Fibroblast of the aortic adventitia (primary cell): Measurements from ENCODE around the gene CNNM4. TPM values are rescaled to one million over a fixed set of nuclear protein-coding genes. Genes with fewer than 3 reads are reported as not detected.

Source experiments
- DNase-seq: peaks from one replicate; pipeline ENCODE4 v3.0.0-alpha.2; 2010; ENCODE audit warnings: low read depth
- H3K4me3 ChIP-seq: 2 replicates; pipeline ENCODE4 v1.5.1; 2011; ENCODE audit warnings: low read depth, mild to moderate bottlenecking, control low read depth, low read length, moderate library complexity
- total RNA-seq: library from RNA; depleted of rRNA; stranded (reverse); fragments of >200 nt; gene quantifications from 2 replicates; pipeline ENCODE4 v1.2.3, GENCODE V29; 2012; ENCODE audit warnings: low replicate concordance
- TF ChIP-seq, protein P1 (sequence below): IDR thresholded peaks from 2 replicates; pipeline ENCODE4 v1.5.1; 2011; ENCODE audit warnings: mild to moderate bottlenecking, low read length, control low read depth, inconsistent platforms; ENCODE audit not compliant: insufficient read depth

CNNM4 gene
- total RNA-seq, 1 donor, result 3.8 TPM

DNA sequence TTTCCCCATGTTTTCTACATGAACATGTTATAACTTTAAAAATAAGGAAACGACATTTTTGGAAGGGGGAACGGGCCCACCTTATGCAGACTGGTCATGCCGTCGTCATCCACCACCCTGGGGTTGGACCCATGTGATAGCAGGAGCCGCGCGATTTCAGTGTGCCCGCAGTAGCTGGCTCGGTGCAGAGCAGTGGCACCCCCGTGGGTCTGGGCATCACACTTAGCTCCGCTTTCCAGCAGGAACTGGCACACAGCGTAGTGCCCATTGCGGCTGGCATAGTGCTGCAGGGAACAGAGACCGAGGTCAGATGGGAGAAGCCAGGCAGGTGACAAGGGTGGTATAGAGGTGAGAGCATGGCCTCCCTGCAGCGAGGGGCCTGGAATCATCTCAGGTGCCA is 92.6 kb downstream of the CNNM4 start:
- no peak overlapping the region for H3K4me3 ChIP-seq
- TF ChIP-seq, protein P1, sequence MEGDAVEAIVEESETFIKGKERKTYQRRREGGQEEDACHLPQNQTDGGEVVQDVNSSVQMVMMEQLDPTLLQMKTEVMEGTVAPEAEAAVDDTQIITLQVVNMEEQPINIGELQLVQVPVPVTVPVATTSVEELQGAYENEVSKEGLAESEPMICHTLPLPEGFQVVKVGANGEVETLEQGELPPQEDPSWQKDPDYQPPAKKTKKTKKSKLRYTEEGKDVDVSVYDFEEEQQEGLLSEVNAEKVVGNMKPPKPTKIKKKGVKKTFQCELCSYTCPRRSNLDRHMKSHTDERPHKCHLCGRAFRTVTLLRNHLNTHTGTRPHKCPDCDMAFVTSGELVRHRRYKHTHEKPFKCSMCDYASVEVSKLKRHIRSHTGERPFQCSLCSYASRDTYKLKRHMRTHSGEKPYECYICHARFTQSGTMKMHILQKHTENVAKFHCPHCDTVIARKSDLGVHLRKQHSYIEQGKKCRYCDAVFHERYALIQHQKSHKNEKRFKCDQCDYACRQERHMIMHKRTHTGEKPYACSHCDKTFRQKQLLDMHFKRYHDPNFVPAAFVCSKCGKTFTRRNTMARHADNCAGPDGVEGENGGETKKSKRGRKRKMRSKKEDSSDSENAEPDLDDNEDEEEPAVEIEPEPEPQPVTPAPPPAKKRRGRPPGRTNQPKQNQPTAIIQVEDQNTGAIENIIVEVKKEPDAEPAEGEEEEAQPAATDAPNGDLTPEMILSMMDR, result no peak
- no peak for DNase-seq

DNA sequence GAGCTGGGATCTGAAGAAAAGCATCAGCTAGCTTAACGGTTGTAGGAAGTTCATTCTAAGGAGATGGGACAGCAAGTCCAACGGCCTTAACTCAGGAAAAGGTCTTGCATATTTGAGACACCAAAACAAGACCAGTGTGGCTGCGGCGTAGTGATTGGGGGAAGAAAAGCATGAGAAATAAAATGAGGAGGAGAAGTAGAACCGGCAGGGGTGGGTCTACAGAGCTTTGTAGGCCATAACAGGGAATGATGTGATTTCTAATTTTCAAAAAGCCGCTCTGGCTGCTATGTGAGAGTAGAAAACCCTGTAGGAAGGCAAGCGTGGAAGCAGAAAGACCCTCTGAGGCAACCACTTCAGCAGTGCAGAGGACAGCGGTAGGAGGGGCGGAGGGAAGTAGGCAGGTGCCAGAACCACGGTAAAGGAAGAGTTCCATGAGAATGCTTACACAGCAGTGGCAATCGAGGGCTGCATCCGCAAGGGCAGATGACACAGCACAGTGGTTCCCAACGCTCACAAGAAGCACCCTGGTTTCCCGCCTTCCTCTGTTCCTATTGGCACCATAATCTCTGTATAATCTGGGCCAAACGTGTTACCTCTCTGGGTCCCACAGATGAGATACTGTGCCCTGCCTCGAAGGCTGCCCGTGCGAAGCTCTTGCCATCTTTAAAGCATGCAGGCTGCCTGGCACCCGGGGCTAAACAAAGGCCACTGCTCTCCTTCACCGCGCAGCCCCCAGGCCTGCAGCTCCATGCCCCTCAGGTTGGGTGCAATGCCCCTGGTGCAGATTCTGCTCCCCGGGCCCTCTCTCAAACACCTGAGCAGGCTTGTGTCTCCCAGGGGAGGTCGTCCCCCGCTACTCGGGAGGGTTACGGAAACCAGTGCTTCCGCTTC is 96.3 kb downstream of the CNNM4 start:
- TF ChIP-seq, protein P1, result no peak
- peak; percentile 21 for DNase-seq
- H3K4me3 ChIP-seq, result peak overlapping the region; percentile 84

DNA sequence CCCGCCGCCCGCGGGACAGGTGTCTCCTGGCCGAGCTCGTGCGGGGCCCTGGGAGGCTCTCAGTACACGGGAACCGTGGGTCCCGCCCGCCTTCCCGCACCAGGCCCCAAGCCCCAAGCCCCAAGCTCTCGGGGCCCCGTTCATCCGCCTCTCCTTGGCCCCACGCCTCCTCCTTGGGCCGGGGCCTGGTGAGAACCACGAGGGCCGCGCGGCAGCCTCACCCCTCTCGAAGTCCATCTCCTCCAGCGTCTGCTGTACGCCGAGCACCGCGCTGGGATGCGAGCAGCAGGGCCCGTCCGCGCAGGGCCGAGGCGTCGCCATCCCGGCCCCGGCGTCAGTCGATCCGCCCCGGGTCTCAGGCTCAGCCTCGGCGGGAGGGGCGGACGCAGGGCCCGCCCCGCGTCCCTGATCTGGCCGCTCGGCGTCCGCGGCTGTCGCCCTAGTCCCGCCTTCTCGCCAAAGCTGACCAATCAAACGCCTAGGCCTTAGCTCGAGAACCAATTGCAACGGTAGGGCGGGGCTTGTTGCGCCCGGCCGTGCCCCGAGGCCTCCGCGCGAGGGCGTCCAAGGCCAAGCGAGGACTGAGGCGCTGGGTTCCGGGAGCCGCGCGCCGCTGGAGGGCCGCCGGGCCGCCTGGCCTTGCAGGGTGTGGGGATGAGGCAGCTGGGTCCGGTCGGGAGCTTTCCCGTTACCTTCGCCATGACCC is 97.1 kb downstream of the CNNM4 start, which contains the start of gene ANKRD39:
TSS of gene ANKRD39 (minus strand) at position 350 of the 706 bp plus-strand sequence. CDS start at position 321, 29 bp downstream.
- TF ChIP-seq, protein P1, result peak; percentile 67
- DNase-seq, result peak; percentile 99
- peak within 1 kb of the TSS; percentile 84 for H3K4me3 ChIP-seq

DNA sequence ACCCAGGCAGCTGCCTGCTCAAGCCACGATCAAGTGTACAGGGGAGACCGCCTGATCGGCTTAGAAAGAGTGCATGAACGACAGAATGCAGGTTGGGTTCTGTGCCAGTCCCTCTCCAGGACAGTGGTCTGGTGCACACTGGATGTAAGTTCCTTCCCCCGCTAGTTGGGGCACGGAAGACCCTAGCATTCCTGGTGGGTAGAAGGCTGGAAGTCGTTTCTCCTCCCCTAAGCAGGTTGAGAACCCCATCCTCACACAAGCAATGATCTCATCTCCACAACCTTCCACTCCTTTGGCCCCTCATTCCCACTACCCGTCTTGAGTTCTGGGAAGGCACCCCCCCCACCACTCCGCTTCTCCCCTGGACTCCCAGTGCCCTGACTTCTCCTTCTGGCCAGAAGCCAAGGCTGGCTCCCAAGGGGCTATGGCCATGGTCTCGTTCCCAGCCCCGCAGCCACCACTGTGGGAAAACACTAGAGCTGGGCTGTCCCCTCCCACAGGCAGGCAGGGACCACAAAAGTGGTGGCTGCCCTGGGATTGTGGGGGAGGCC is 98.5 kb downstream of the CNNM4 start:
- DNase-seq, result no peak
- H3K4me3 ChIP-seq, result no peak overlapping the region
- TF ChIP-seq, protein P1, result no peak

DNA sequence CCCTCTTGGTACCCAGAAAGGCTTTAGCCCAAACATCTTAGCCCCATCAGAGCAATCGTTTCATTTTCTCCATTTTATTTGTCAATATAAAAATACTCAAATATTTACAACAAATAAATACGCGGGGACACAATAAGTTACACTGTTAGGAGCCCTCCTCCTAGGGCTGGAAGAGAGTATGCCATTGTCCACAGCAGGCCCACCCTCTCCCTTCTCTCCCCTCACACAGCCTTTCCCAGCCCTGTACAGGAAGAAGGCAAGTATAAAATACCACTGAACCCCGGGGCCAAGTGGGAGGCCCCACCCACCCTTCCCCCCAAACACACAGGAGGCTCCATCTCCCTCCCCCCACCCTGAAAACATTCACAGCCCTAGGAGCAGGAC is 99.0 kb downstream of the CNNM4 start:
- H3K4me3 ChIP-seq, result no peak overlapping the region
- TF ChIP-seq, protein P1, result no peak
- DNase-seq, result no peak

DNA sequence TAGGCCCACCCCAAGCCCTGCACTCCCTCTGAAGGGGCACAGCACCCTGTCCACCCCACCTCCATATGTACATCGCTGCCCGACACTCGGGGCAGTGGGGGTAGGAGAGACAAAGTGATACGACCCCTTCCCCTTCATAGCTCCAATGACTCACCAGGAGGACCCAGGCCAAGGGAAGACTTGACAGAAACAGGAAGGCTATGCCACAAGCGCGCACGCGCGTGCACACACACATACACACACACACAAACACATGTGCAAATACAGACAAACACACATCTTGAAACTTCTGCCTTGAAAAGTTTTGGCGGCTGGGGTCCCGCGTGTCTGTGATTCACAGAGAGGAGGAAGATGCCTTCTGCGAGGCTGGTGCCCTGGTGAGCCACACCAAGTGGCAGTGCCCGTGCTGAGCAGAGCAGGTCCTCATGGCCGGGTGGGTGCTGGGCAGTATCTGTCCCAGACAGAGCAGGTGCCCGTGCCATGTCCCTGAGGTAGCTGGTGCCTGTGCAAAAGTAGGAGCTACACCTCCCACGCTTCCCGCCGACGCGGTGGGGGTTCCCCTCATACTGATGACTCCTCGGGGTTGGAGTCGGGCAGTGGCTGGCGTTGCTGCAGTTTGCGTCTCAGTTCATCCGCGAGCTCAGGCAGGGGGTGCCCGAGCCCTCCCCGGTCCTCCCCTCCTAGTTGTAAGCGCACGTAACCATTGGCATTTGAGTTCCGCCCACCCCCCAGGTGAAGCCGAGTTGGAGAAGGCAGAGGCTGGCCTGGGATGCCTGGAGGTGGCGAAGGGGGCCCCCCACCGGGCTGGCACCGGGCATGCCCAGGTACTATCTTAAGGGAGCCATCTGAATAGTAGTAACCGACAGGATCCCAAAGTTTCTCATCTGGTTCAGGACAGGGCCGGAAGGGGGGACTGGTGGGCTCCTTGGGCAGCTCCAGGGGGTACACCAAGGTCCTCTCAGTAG is 99.6 kb downstream of the CNNM4 start:
- TF ChIP-seq, protein P1, result no peak
- DNase-seq, result no peak
- H3K4me3 ChIP-seq, result no peak overlapping the region
